HepG2 (cell line): ENCODE measurements around the gene PAK1IP1. TPM values are rescaled to one million over a fixed set of nuclear protein-coding genes. Genes with fewer than 3 reads are reported as not detected.

Experiments
- ARID5B ChIP-seq: IDR thresholded peaks from 2 replicates; pipeline ENCODE4 v1.4.0; 2020; ENCODE audit warnings: mild to moderate bottlenecking, missing genetic modification reagents
- CBFB ChIP-seq: sonication (generic); formaldehyde crosslinking; IDR thresholded peaks from 2 replicates; pipeline ENCODE4 v1.4.0; 2020; ENCODE audit warnings: missing genetic modification reagents
- ETV5 ChIP-seq: IDR thresholded peaks from 2 replicates; pipeline ENCODE4 v1.6.1; 2018; ENCODE audit warnings: missing biosample characterization, missing genetic modification reagents, inconsistent platforms, borderline replicate concordance
- KLF13 ChIP-seq: sonication (generic); formaldehyde crosslinking; IDR thresholded peaks from 2 replicates; pipeline ENCODE4 v1.4.0; 2020; ENCODE audit warnings: mild to moderate bottlenecking, missing genetic modification reagents
- LCORL ChIP-seq, 2 experiments: fragments of 450-650 bp in 1 of 2; sonication (generic) in 1 of 2; formaldehyde crosslinking in 1 of 2; IDR thresholded peaks; 2 replicates each; pipeline versions ENCODE4 v1.5.0 to v1.6.1; 2017 to 2020; ENCODE audit warnings: antibody characterized with exemption in 1 of 2, missing genetic modification reagents in 1 of 2
- MAFF ChIP-seq: IDR thresholded peaks from 2 replicates; pipeline ENCODE4 v1.6.1; 2011; ENCODE audit warnings: low read depth, low read length, improper control_type of control experiment
- MED13 ChIP-seq: sonication (generic); formaldehyde crosslinking; IDR thresholded peaks from 2 replicates; pipeline ENCODE4 v1.5.0; 2020; ENCODE audit warnings: missing genetic modification reagents
- MED8 ChIP-seq: sonication (generic); formaldehyde crosslinking; IDR thresholded peaks from 2 replicates; pipeline ENCODE4 v1.8.1; 2023; ENCODE audit warnings: mild to moderate bottlenecking, missing genetic modification reagents; ENCODE audit not compliant: insufficient replicate concordance
- NFE2 ChIP-seq: sonication (generic); formaldehyde crosslinking; IDR thresholded peaks from 2 replicates; pipeline ENCODE4 v1.4.0; 2020; ENCODE audit warnings: missing genetic modification reagents
- PAX8 ChIP-seq: sonication (generic); formaldehyde crosslinking; IDR thresholded peaks from 2 replicates; pipeline ENCODE4 v1.8.0; 2022; ENCODE audit warnings: mild to moderate bottlenecking, missing genetic modification reagents, borderline replicate concordance
- PITX1 ChIP-seq: sonication (generic); formaldehyde crosslinking; IDR thresholded peaks from 2 replicates; pipeline ENCODE4 v1.5.1; 2020; ENCODE audit warnings: mild to moderate bottlenecking, missing genetic modification reagents
- PLSCR1 ChIP-seq: sonication (generic); formaldehyde crosslinking; IDR thresholded peaks from 2 replicates; pipeline ENCODE4 v1.5.0; 2020; ENCODE audit warnings: missing genetic modification reagents, mild to moderate bottlenecking, borderline replicate concordance
- RXRB ChIP-seq: IDR thresholded peaks from 2 replicates; pipeline ENCODE4 v1.6.1; 2016; ENCODE audit warnings: borderline replicate concordance, missing genetic modification reagents, missing compliant biosample characterization
- SIN3B ChIP-seq: fragments of 150-350 bp; IDR thresholded peaks from 2 replicates; pipeline ENCODE4 v1.6.1; 2014; ENCODE audit warnings: low read length
- TEAD3 ChIP-seq: optimal IDR thresholded peaks from 2 replicates; pipeline ENCODE3; 2016; ENCODE audit warnings: borderline replicate concordance
- ZBTB39 ChIP-seq: sonication (generic); formaldehyde crosslinking; IDR thresholded peaks from 2 replicates; pipeline ENCODE4 v1.5.0; 2020; ENCODE audit warnings: missing genetic modification reagents
- ZC3H13 ChIP-seq: sonication (generic); formaldehyde crosslinking; IDR thresholded peaks from 2 replicates; pipeline ENCODE4 v1.8.1; 2023; ENCODE audit warnings: mild to moderate bottlenecking, missing genetic modification reagents, moderate library complexity
- ZFP82 ChIP-seq: sonication (generic); formaldehyde crosslinking; IDR thresholded peaks from 2 replicates; pipeline ENCODE4 v1.5.1; 2020; ENCODE audit warnings: mild to moderate bottlenecking, missing genetic modification reagents, borderline replicate concordance
- ZFY ChIP-seq: sonication (generic); formaldehyde crosslinking; IDR thresholded peaks from 2 replicates; pipeline ENCODE4 v1.4.0; 2020; ENCODE audit warnings: missing genetic modification reagents
- ZNF180 ChIP-seq: sonication (generic); formaldehyde crosslinking; IDR thresholded peaks from 2 replicates; pipeline ENCODE4 v1.4.0; 2020; ENCODE audit warnings: low read depth, missing genetic modification reagents, borderline replicate concordance
- ZNF484 ChIP-seq: sonication (generic); formaldehyde crosslinking; IDR thresholded peaks from 2 replicates; pipeline ENCODE4 v1.5.1; 2020; ENCODE audit warnings: mild to moderate bottlenecking, low read depth, missing genetic modification reagents, borderline replicate concordance
- ZNF766 ChIP-seq: sonication (generic); formaldehyde crosslinking; IDR thresholded peaks from 2 replicates; pipeline ENCODE4 v1.5.0; 2020; ENCODE audit warnings: missing genetic modification reagents, borderline replicate concordance
- ZSCAN31 ChIP-seq: sonication (generic); formaldehyde crosslinking; IDR thresholded peaks from 2 replicates; pipeline ENCODE4 v1.5.0; 2020; ENCODE audit warnings: low read depth, mild to moderate bottlenecking, missing genetic modification reagents
- polyA plus RNA-seq, 8 experiments: library from polyadenylated mRNA; depleted of rRNA in 3 of 8; stranded (reverse) in 7 of 8; unstranded in 1 of 8; fragments of >200 nt; fragmentation: Illumina TruSeq in 4 of 8; extraction: Trizol in 4 of 8; gene quantifications; 2 replicates each; pipeline versions ENCODE4 v1.2.1 to v1.2.3, GENCODE V29; 2011 to 2016; ENCODE audit warnings: low read depth in 4 of 8, missing spikeins in 1 of 8, mixed read lengths in 1 of 8; ENCODE audit not compliant: insufficient read depth in 1 of 8
- total RNA-seq, 5 experiments: library from RNA; depleted of rRNA; stranded (reverse); fragments of >200 nt; fragmentation: Illumina TruSeq; extraction: Trizol; gene quantifications; 2 replicates each; pipeline ENCODE4 v1.2.3, GENCODE V29; 2016; ENCODE audit warnings: low read depth in 1 of 5

PAK1IP1 gene
- total and polyA plus RNA-seq, 2 of the 13 experiments (the other 11 are each of a cell fraction or from before 2014, with no cell fraction given): 23.4 to 66.2 TPM

DNA sequence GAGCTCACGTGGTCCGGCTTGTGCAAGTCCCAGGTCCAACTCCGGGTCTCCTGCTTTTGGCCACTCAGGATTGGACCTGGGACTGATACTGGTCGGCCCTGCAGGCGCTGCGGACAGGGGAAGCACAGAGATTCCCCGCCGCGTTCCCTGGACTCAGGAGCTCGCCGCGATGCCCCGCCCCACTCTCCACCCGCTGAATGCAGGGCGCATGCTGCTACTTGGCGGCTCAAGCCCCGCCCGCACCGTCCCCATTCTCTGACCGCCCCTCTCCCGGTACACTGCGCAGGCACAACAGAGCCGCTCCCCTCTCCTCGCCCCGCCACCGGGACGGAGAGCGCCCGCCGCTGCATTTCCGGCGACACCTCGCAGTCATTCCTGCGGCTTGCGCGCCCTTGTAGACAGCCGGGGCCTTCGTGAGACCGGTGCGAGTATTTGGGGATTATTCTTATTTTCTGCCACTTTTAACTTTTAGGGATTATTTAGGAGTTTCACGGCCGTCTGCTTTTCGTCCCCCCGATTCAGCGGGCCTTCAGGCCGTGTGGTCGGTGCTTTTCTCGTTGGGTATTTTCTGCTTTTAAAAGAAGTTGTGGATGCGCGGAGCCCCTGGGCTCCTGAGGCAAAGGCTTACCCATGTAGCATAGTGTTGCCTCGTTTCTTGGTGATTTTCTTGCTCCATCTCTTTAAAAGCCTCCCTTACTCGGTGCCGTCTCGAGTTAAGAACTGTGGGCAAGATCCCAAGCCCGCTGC is 28.2 kb downstream of the PAK1IP1 start, which contains the start of gene TMEM14C (continued):
- TF ChIP-seq ZNF180 (CRISPR knock-in tag): no peak
- peak; percentile 92 for TF ChIP-seq TEAD3 (CRISPR knock-in tag)
- TF ChIP-seq KLF13: no peak
- peak; percentile 94 for TF ChIP-seq CBFB (CRISPR knock-in tag)
- TF ChIP-seq MED8 (CRISPR knock-in tag): no peak
- TF ChIP-seq SIN3B: no peak
- TF ChIP-seq ZBTB39 (CRISPR knock-in tag): no peak
- TF ChIP-seq NFE2 (CRISPR knock-in tag): no peak
- TF ChIP-seq RXRB (CRISPR knock-in tag): peak; percentile 78; the same call in 1 of the 2 replicates
- TF ChIP-seq ZFY: peak; percentile 84
- no peak for TF ChIP-seq MAFF
- peak; percentile 91 for TF ChIP-seq ETV5
- TF ChIP-seq PITX1: peak; percentile 78
- TF ChIP-seq ZFP82 (CRISPR knock-in tag): 0 out of 2 replicates have a peak, but pooled peaks have one; percentile 55
- TF ChIP-seq LCORL (IDR thresholded peaks at IDR 0.05): no peak
- TF ChIP-seq LCORL (CRISPR knock-in tag; IDR thresholded peaks at IDR 0.05): peak; percentile 96
- peak; percentile 65 for TF ChIP-seq MED13 (CRISPR knock-in tag)
- TF ChIP-seq ZC3H13: no peak
- peak; percentile 89 for TF ChIP-seq ZSCAN31 (CRISPR knock-in tag)
- peak; percentile 92 for TF ChIP-seq ZNF766
- peak; percentile 73 for TF ChIP-seq ARID5B
- TF ChIP-seq PAX8 (CRISPR knock-in tag): peak; percentile 39; the same call in 1 of the 2 replicates
- TF ChIP-seq ZNF484: no peak
- TF ChIP-seq PLSCR1 (CRISPR knock-in tag): no peak
